Loucy (cell line): ENCODE results near the gene MEIS3.

Source experiments
- H2AFZ ChIP-seq: fragments of 200-600 bp; sonication (generic); 2 replicates; pipeline ENCODE4 v1.6.0; 2016; ENCODE audit warnings: antibody characterized with exemption, mild to moderate bottlenecking, low read length, moderate library complexity
- H3F3A ChIP-seq: fragments of 200-600 bp; 2 replicates; pipeline ENCODE4 v1.6.0; 2016; ENCODE audit warnings: antibody characterized with exemption, low read depth, mild to moderate bottlenecking
- H3K27me3 ChIP-seq: fragments of 200-600 bp; sonication (generic); 2 replicates; pipeline ENCODE4 v1.6.1; 2014; ENCODE audit warnings: low read length, mild to moderate bottlenecking; ENCODE audit not compliant: insufficient read depth, poor library complexity, severe bottlenecking
- H3K36me3 ChIP-seq: fragments of 200-600 bp; sonication (generic); 2 replicates; pipeline ENCODE4 v1.6.1; 2016; ENCODE audit warnings: low read length; ENCODE audit not compliant: insufficient read depth
- H3K4me1 ChIP-seq: fragments of 200-600 bp; sonication (generic); 2 replicates; pipeline ENCODE4 v1.5.1; 2014; ENCODE audit warnings: low read length, mild to moderate bottlenecking; ENCODE audit not compliant: insufficient read depth, poor library complexity, severe bottlenecking
- H3K4me2 ChIP-seq: fragments of 200-600 bp; sonication (generic); 2 replicates; pipeline ENCODE4 v1.6.0; 2014; ENCODE audit warnings: antibody characterized with exemption, low read length, low read depth, mild to moderate bottlenecking; ENCODE audit not compliant: poor library complexity, severe bottlenecking
- H3K4me3 ChIP-seq: fragments of 200-600 bp; sonication (generic); 2 replicates; pipeline ENCODE4 v1.5.1; 2014; ENCODE audit warnings: low read length, mild to moderate bottlenecking, mixed read lengths; ENCODE audit not compliant: poor library complexity, severe bottlenecking
- H3K79me2 ChIP-seq: fragments of 200-600 bp; sonication (generic); 2 replicates; pipeline ENCODE4 v1.6.1; 2014; ENCODE audit warnings: low read length; ENCODE audit not compliant: insufficient read depth
- H3K9ac ChIP-seq: fragments of 200-600 bp; sonication (generic); 2 replicates; pipeline ENCODE4 v1.6.0; 2014; ENCODE audit warnings: mild to moderate bottlenecking, low read depth, low read length, moderate library complexity; ENCODE audit not compliant: poor library complexity, severe bottlenecking
- H3K9me2 ChIP-seq: fragments of 200-600 bp; sonication (generic); replicated peaks from 2 replicates; pipeline ENCODE4 v1.6.1; 2016; ENCODE audit warnings: low read depth, low read length, mixed read lengths
- H3K9me3 ChIP-seq: fragments of 200-600 bp; sonication (generic); 2 replicates; pipeline ENCODE4 v1.6.1; 2014; ENCODE audit warnings: mild to moderate bottlenecking, antibody characterized with exemption, low read length, low read depth; ENCODE audit not compliant: insufficient read depth
- H4K20me1 ChIP-seq: fragments of 200-600 bp; sonication (generic); 2 replicates; pipeline ENCODE4 v1.6.0; 2014; ENCODE audit warnings: antibody characterized with exemption, low read length, mild to moderate bottlenecking; ENCODE audit not compliant: insufficient read depth, poor library complexity, severe bottlenecking
- EZH2phosphoT487 ChIP-seq: fragments of 200-600 bp; IDR thresholded peaks from 2 replicates; pipeline ENCODE4 v1.6.1; 2018; ENCODE audit warnings: antibody characterized with exemption, mild to moderate bottlenecking, moderate library complexity, borderline replicate concordance
- TF ChIP-seq, protein P1 (sequence below): fragments of 200-600 bp; sonication (generic); conservative IDR thresholded peaks from 2 replicates; pipeline ENCODE4 v1.5.1; 2014; ENCODE audit warnings: mild to moderate bottlenecking, antibody characterized with exemption, low read length

The MEIS3 gene

DNA sequence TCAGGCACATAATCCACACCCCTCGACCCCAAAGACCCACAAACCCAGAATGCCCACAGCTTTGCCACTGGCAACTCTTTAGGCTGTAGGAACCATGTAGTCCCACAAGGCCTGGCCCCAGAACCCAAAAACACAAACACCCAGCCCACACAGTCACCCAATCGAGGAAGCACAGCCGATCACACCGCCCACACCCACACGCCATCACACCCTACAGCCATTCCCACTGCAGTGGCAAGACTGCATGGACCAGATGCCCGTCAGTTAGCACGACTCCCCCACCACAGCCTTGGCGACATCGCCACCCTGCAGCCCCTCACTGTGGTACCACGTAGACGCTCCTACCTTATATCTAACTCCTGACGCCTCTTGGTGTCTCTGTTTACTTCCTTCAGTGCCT, 24.0 kb upstream of the MEIS3 start:
- TF ChIP-seq, protein P1, sequence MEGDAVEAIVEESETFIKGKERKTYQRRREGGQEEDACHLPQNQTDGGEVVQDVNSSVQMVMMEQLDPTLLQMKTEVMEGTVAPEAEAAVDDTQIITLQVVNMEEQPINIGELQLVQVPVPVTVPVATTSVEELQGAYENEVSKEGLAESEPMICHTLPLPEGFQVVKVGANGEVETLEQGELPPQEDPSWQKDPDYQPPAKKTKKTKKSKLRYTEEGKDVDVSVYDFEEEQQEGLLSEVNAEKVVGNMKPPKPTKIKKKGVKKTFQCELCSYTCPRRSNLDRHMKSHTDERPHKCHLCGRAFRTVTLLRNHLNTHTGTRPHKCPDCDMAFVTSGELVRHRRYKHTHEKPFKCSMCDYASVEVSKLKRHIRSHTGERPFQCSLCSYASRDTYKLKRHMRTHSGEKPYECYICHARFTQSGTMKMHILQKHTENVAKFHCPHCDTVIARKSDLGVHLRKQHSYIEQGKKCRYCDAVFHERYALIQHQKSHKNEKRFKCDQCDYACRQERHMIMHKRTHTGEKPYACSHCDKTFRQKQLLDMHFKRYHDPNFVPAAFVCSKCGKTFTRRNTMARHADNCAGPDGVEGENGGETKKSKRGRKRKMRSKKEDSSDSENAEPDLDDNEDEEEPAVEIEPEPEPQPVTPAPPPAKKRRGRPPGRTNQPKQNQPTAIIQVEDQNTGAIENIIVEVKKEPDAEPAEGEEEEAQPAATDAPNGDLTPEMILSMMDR, result no peak
- TF ChIP-seq EZH2phosphoT487, result no peak
- Histone ChIP-seq H4K20me1 (no peaks in the 10 kb centered on the region), H3F3A (no peaks in the 10 kb centered on the region), H3K4me3 (no peak overlapping the region), H3K4me1 (peaks cover 4% of the 10 kb centered on the region), H3K27me3 (no peaks in the 10 kb centered on the region), H2AFZ (no peak overlapping the region), H3K9me3 (no peaks in the 10 kb centered on the region), H3K9ac (no peak overlapping the region), H3K36me3 (no peaks in the 10 kb centered on the region), H3K79me2 (no peaks in the 10 kb centered on the region), H3K9me2 (no peaks in the 10 kb centered on the region), H3K4me2 (no peak overlapping the region)

DNA sequence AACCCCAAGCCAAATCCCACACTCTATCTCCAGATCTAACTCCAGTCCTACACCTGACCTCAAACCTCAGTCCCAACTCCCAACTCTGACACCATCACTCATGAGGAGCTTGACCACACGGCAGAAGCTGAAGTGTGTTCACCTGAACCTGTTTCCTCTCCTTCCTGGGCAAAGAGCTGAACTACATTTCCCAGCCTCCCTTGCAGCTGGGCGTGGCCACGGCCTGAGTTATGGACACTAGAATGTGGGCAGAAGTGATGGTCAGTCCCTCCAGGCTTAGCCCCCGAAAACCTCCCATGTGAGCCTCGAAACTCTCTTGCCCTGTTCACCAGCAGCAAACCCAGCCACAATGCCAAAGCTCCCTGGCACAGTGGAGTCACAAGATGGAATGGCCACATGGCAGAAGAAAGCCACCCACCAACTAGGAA, 19.5 kb upstream of the MEIS3 start:
- H4K20me1 ChIP-seq, result no peaks in the 10 kb centered on the region
- H3K4me2 ChIP-seq, result no peak overlapping the region
- H3F3A ChIP-seq, result no peaks in the 10 kb centered on the region
- no peaks in the 10 kb centered on the region for H3K9me3 ChIP-seq
- H3K4me3 ChIP-seq, result no peak overlapping the region
- no peaks in the 10 kb centered on the region for H3K36me3 ChIP-seq
- no peaks in the 10 kb centered on the region for H3K27me3 ChIP-seq
- H3K79me2 ChIP-seq, result no peaks in the 10 kb centered on the region
- no peaks in the 10 kb centered on the region for H3K4me1 ChIP-seq
- H3K9ac ChIP-seq, result no peak overlapping the region
- TF ChIP-seq EZH2phosphoT487, result no peak
- TF ChIP-seq, protein P1, result no peak
- H2AFZ ChIP-seq, result no peak overlapping the region
- no peaks in the 10 kb centered on the region for H3K9me2 ChIP-seq

DNA sequence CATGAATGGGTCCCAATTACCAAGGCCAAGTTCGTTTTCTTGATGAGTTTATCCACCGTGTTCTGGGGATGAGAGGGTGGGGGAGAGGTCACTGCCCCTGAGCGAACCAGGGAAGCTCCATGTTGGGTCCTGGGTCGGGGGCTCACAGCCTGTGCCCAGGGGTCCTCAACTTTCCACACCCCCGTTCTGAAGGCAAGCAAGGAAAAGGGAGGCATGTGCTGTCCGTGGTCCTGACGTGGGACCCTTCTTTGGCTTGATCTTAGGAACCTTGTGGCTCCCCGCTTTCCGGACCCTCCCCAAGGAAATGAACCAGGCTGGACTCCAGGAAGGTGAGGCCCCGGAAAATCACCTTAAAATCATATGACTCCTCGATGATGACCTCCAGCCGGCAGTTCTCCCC, 18.2 kb upstream of the MEIS3 start:
- Histone ChIP-seq H4K20me1 (no peaks in the 10 kb centered on the region), H3K4me3 (no peak overlapping the region)
- TF ChIP-seq EZH2phosphoT487, result no peak
- TF ChIP-seq, protein P1, result no peak

More for the DNA sequence above, 18.2 kb upstream of the MEIS3 start:
- no peak overlapping the region for H3K4me2 ChIP-seq
- no peak overlapping the region for H2AFZ ChIP-seq
- H3K36me3 ChIP-seq, result no peaks in the 10 kb centered on the region
- H3K9me3 ChIP-seq, result no peaks in the 10 kb centered on the region
- H3K79me2 ChIP-seq, result no peaks in the 10 kb centered on the region
- no peaks in the 10 kb centered on the region for H3F3A ChIP-seq
- no peaks in the 10 kb centered on the region for H3K9me2 ChIP-seq
- no peak overlapping the region for H3K9ac ChIP-seq
- peaks cover 5% of the 10 kb centered on the region for H3K4me1 ChIP-seq
- no peaks in the 10 kb centered on the region for H3K27me3 ChIP-seq
